Mesendoderm (in vitro differentiated cells): ENCODE results near the gene KCNT1.
"Not testable (repeated sequence)": the region's sequence is repeated elsewhere in the genome, so short reads cannot be mapped to it uniquely, and the experiment has no call there.

Experiments
- DNase-seq: peaks from one replicate; pipeline ENCODE4 v3.0.0; 2013
- H2AK5ac ChIP-seq: 2 replicates; pipeline ENCODE4 v1.6.1; 2013; ENCODE audit warnings: low read length, inconsistent platforms
- H2BK120ac ChIP-seq: 2 replicates; pipeline ENCODE4 v1.6.1; 2013; ENCODE audit warnings: low read depth, mild to moderate bottlenecking, low read length, moderate library complexity, mixed read lengths
- H2BK15ac ChIP-seq: replicated peaks from 2 replicates; pipeline ENCODE4 v1.6.1; 2013; ENCODE audit warnings: low read depth, mild to moderate bottlenecking, moderate library complexity
- H2BK5ac ChIP-seq: 2 replicates; pipeline ENCODE4 v1.6.1; 2013; ENCODE audit warnings: low read length, inconsistent platforms
- H3K18ac ChIP-seq: 2 replicates; pipeline ENCODE4 v1.6.1; 2013; ENCODE audit warnings: mild to moderate bottlenecking, low read length, mixed read lengths
- H3K23ac ChIP-seq: one replicate; pipeline ENCODE4 v1.6.1; 2013; ENCODE audit warnings: low read length
- H3K27ac ChIP-seq: 2 replicates; pipeline ENCODE4 v1.5.1; 2013; ENCODE audit warnings: low read depth, mild to moderate bottlenecking, inconsistent platforms, low read length, moderate library complexity
- H3K27me3 ChIP-seq: 2 replicates; pipeline ENCODE4 v1.6.1; 2013; ENCODE audit warnings: low read length, control low read depth, mild to moderate bottlenecking, inconsistent platforms; ENCODE audit not compliant: insufficient read depth, poor library complexity
- H3K36me3 ChIP-seq: 2 replicates; pipeline ENCODE4 v1.6.1; 2013; ENCODE audit warnings: low read length, inconsistent platforms; ENCODE audit not compliant: control insufficient read depth, insufficient read depth
- H3K4ac ChIP-seq: one replicate; pipeline ENCODE4 v1.6.1; 2013; ENCODE audit warnings: low read depth, mild to moderate bottlenecking, low read length, moderate library complexity
- H3K4me1 ChIP-seq: 2 replicates; pipeline ENCODE4 v1.6.1; 2013; ENCODE audit warnings: low read depth, low read length, inconsistent platforms; ENCODE audit not compliant: control insufficient read depth
- H3K4me2 ChIP-seq: 2 replicates; pipeline ENCODE4 v1.6.1; 2013; ENCODE audit warnings: low read length
- H3K4me3 ChIP-seq: 2 replicates; pipeline ENCODE4 v1.5.1; 2013; ENCODE audit warnings: mild to moderate bottlenecking, low read length
- H3K56ac ChIP-seq: one replicate; pipeline ENCODE4 v1.6.1; 2013; ENCODE audit warnings: low read length
- H3K79me1 ChIP-seq: 2 replicates; pipeline ENCODE4 v1.6.1; 2013; ENCODE audit warnings: low read length, inconsistent platforms
- H3K79me2 ChIP-seq: 2 replicates; pipeline ENCODE4 v1.6.1; 2013; ENCODE audit warnings: mild to moderate bottlenecking, low read length; ENCODE audit not compliant: control insufficient read depth, insufficient read depth
- H3K9ac ChIP-seq: 2 replicates; pipeline ENCODE4 v1.6.1; 2013; ENCODE audit warnings: low read length, inconsistent platforms
- H4K5ac ChIP-seq: one replicate; pipeline ENCODE4 v1.6.1; 2013; ENCODE audit warnings: low read length
- H4K8ac ChIP-seq: one replicate; pipeline ENCODE4 v1.6.1; 2013; ENCODE audit warnings: low read depth, mild to moderate bottlenecking, control low read depth, low read length, moderate library complexity
- WGBS: extraction: QIAGEN DNeasy Blood & Tissue Kit; methylation state at CpG from one replicate; pipeline ENCODE4 v1.1.7; 2013; ENCODE audit warnings: low lambda C conversion rate, missing lambda C conversion rate; ENCODE audit not compliant: insufficient coverage; ENCODE audit errors: extremely low coverage; 5-methylcytosine and 5-hydroxymethylcytosine counted together

Gene KCNT1

GRCh38 chr9:135669616-135670285 lies 32.2 kb upstream of the KCNT1 start:
- Histone ChIP-seq H3K4ac (no peak overlapping the region), H3K23ac (no peak overlapping the region), H3K27ac (no peak overlapping the region), H4K5ac (no peak overlapping the region), H3K79me1 (no peaks in the 10 kb centered on the region), H3K9ac (no peak overlapping the region), H3K4me3 (no peak overlapping the region), H2BK15ac (no peak overlapping the region), H2BK120ac (no peak overlapping the region), H3K56ac (no peak overlapping the region), H3K4me1 (no peaks in the 10 kb centered on the region), H3K79me2 (no peaks in the 10 kb centered on the region), H3K27me3 (no peaks in the 10 kb centered on the region), H2BK5ac (no peak overlapping the region), H4K8ac (no peak overlapping the region), H3K4me2 (no peak overlapping the region), H2AK5ac (no peak overlapping the region), H3K36me3 (no peaks in the 10 kb centered on the region), H3K18ac (no peak overlapping the region)
- no CpG with 5 or more reads among the region's 9 CpGs for WGBS
- DNase-seq: no peak

GRCh38 chr9:135670721-135671590 lies 31.0 kb upstream of the KCNT1 start:
- Histone ChIP-seq H3K27ac (no peak overlapping the region), H3K9ac (no peak overlapping the region), H3K4me2 (no peak overlapping the region), H2BK15ac (no peak overlapping the region), H3K79me1 (no peaks in the 10 kb centered on the region), H4K8ac (no peak overlapping the region), H3K18ac (no peak overlapping the region), H3K23ac (no peak overlapping the region), H2AK5ac (no peak overlapping the region), H2BK120ac (no peak overlapping the region), H3K36me3 (no peaks in the 10 kb centered on the region), H3K4me1 (no peaks in the 10 kb centered on the region), H4K5ac (no peak overlapping the region), H3K4ac (no peak overlapping the region), H3K56ac (peak overlapping the region; percentile 62), H3K79me2 (no peaks in the 10 kb centered on the region), H3K4me3 (no peak overlapping the region), H2BK5ac (no peak overlapping the region), H3K27me3 (no peaks in the 10 kb centered on the region)
- WGBS: no CpG with 5 or more reads among the region's 41 CpGs
- no peak for DNase-seq

GRCh38 chr9:135671591-135672041 lies 30.4 kb upstream of the KCNT1 start:
- Histone ChIP-seq H3K27me3 (no peaks in the 10 kb centered on the region), H3K79me2 (no peaks in the 10 kb centered on the region), H3K4me2 (no peak overlapping the region), H3K23ac (no peak overlapping the region), H2AK5ac (no peak overlapping the region), H3K4ac (no peak overlapping the region), H3K9ac (peak overlapping the region; percentile 38), H4K8ac (no peak overlapping the region), H2BK5ac (no peak overlapping the region), H2BK120ac (no peak overlapping the region), H3K4me1 (no peaks in the 10 kb centered on the region), H4K5ac (no peak overlapping the region), H3K56ac (peak overlapping the region; percentile 72), H3K18ac (no peak overlapping the region), H3K27ac (no peak overlapping the region), H3K36me3 (no peaks in the 10 kb centered on the region), H3K79me1 (no peaks in the 10 kb centered on the region), H3K4me3 (no peak overlapping the region), H2BK15ac (no peak overlapping the region)
- DNase-seq: peak; percentile 74
- WGBS: no CpG with 5 or more reads among the region's 17 CpGs

GRCh38 chr9:135672786-135673185 lies 29.2 kb upstream of the KCNT1 start:
- H2BK5ac ChIP-seq, H3K79me2 ChIP-seq, H3K79me1 ChIP-seq, DNase-seq, H3K4me3 ChIP-seq, H3K4me2 ChIP-seq, H3K27me3 ChIP-seq, H2BK15ac ChIP-seq, H3K27ac ChIP-seq, H4K8ac ChIP-seq, H4K5ac ChIP-seq, H3K9ac ChIP-seq, H3K4ac ChIP-seq, H2BK120ac ChIP-seq, H3K18ac ChIP-seq, H3K23ac ChIP-seq, H3K4me1 ChIP-seq, H3K36me3 ChIP-seq, H2AK5ac ChIP-seq, H3K56ac ChIP-seq: not testable (repeated sequence)
- WGBS: no CpG with 5 or more reads among the region's 7 CpGs

GRCh38 chr9:135673941-135674340 lies 28.0 kb upstream of the KCNT1 start:
- Histone ChIP-seq H2BK5ac (no peak overlapping the region), H3K79me2 (no peaks in the 10 kb centered on the region), H3K4me1 (no peaks in the 10 kb centered on the region), H4K8ac (no peak overlapping the region), H3K27ac (no peak overlapping the region), H3K4ac (no peak overlapping the region), H2BK15ac (no peak overlapping the region), H3K4me3 (no peak overlapping the region), H3K23ac (no peak overlapping the region), H3K56ac (no peak overlapping the region), H3K79me1 (no peaks in the 10 kb centered on the region), H3K9ac (no peak overlapping the region), H2AK5ac (no peak overlapping the region), H3K36me3 (no peaks in the 10 kb centered on the region), H3K18ac (no peak overlapping the region), H3K27me3 (no peaks in the 10 kb centered on the region), H4K5ac (no peak overlapping the region), H2BK120ac (no peak overlapping the region), H3K4me2 (no peak overlapping the region)
- WGBS: no CpG with 5 or more reads among the region's 8 CpGs
- DNase-seq: no peak
